Tibial nerve (tissue), 4 donors: Measurements from ENCODE around the gene SLC24A5. TPM values are rescaled to one million over a fixed set of nuclear protein-coding genes. Genes with fewer than 3 reads are reported as not detected.

Source experiments
- DNase-seq, 2 donors: peaks; one replicate each; pipeline ENCODE4 v3.0.0-alpha.2; 2019; ENCODE audit warnings: low spot score in 2 of 2
- H3K27ac ChIP-seq, 4 donors: fragments of 200-600 bp; sonication (generic) in 3 of 4; one replicate each; pipeline ENCODE4 v1.5.1; 2017 to 2019; ENCODE audit warnings: mild to moderate bottlenecking in 1 of 4
- H3K27me3 ChIP-seq, 2 donors: fragments of 200-600 bp; sonication (generic) in 1 of 2; one replicate each; pipeline versions ENCODE4 v1.5.1 to v1.6.0; 2017 to 2019
- H3K36me3 ChIP-seq, 3 donors: fragments of 200-600 bp; sonication (generic); one replicate each; pipeline ENCODE4 v1.5.1; 2018 to 2019
- H3K4me1 ChIP-seq, 4 donors: fragments of 200-600 bp; sonication (generic) in 3 of 4; one replicate each; pipeline ENCODE4 v1.5.1; 2017 to 2019
- H3K4me3 ChIP-seq, 4 donors: fragments of 200-600 bp; sonication (generic) in 3 of 4; one replicate each; pipeline ENCODE4 v1.5.1; 2017 to 2019; ENCODE audit warnings: mild to moderate bottlenecking in 1 of 4, moderate library complexity in 1 of 4
- H3K9me3 ChIP-seq, 4 donors: fragments of 200-600 bp; sonication (generic) in 3 of 4; one replicate each; pipeline ENCODE4 v1.5.1; 2017 to 2019
- CTCF ChIP-seq, 5 experiments: fragments of 200-600 bp in 3 of 5; fragments of 450-650 bp in 2 of 5; sonication (generic) in 3 of 5; IDR thresholded peaks; one replicate each; pipeline ENCODE4 v1.5.1; 2016 to 2019; ENCODE audit warnings: antibody characterized with exemption in 5 of 5, mild to moderate bottlenecking in 3 of 5, moderate library complexity in 2 of 5
- EP300 ChIP-seq, 2 donors: sonication (generic); formaldehyde crosslinking; IDR thresholded peaks; one replicate each; pipeline ENCODE4 v1.6.1; 2017; ENCODE audit warnings: antibody characterized with exemption in 2 of 2, mild to moderate bottlenecking in 1 of 2
- POLR2A ChIP-seq, 2 donors: fragments of 450-650 bp; IDR thresholded peaks; one replicate each; pipeline ENCODE4 v1.6.1; 2017; ENCODE audit warnings: antibody characterized with exemption in 2 of 2, mild to moderate bottlenecking in 2 of 2, moderate library complexity in 2 of 2
- WGBS, 2 donors: methylation state at CpG; one replicate each; pipeline ENCODE4 v1.1.5; 2018; 5-methylcytosine and 5-hydroxymethylcytosine counted together
- total RNA-seq, 4 donors: library from RNA; depleted of rRNA; stranded (reverse); fragments of >200 nt; gene quantifications; one replicate each; pipeline ENCODE4 v1.1.0, GENCODE V29; 2016

The SLC24A5 gene
- total RNA-seq, 4 donors from 2014 or later = 0.20 to 0.84 (median 0.44) TPM; not detected in 1

DNA sequence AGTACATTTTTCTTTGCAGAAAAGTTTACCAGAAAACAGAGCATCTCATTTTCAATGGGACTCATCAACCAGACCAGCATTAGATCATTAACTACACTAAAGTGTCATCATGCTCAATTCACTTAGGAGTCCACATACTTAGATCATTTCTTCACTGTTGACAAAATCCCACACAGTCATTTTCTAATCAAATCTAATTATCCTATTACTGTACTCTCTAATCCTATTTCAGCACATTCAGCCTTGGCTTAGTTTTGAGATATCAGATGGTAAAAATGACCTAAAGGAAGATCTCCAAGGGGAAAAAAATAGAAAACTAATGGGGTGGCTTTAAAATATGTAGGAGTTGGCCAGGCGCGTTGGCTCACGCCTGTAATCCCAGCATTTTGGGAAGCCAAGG, 65.5 kb downstream of the SLC24A5 start:
- Histone ChIP-seq H3K27me3 (peaks cover 0 to 3% of the 10 kb centered on the region in 2 donors), H3K27ac (no peak overlapping the region), H3K4me1 (peaks cover 0 to 4% (median 0%) of the 10 kb centered on the region in 4 donors), H3K4me3 (no peak overlapping the region), H3K9me3 (no peaks in the 10 kb centered on the region), H3K36me3 (no peaks in the 10 kb centered on the region)
- 86 to 92% methylated on average over 3 of the region's 3 CpGs for WGBS, 2 donors
- no peak for DNase-seq
- no peak for TF ChIP-seq EP300 (IDR thresholded peaks at IDR 0.05)
- TF ChIP-seq CTCF (IDR thresholded peaks at IDR 0.05) = no peak
- no peak for TF ChIP-seq POLR2A (IDR thresholded peaks at IDR 0.05)

GRCh38 chr15:48190932-48191573, 70.3 kb downstream of the SLC24A5 start:
- Histone ChIP-seq H3K27ac (no peak overlapping the region), H3K4me1 (peaks cover 0 to 9% (median 0%) of the 10 kb centered on the region in 4 donors), H3K9me3 (no peaks in the 10 kb centered on the region), H3K4me3 (no peak overlapping the region), H3K27me3 (peaks cover 0 to 21% of the 10 kb centered on the region in 2 donors), H3K36me3 (no peaks in the 10 kb centered on the region)
- peak; percentile 22 to 64 for DNase-seq
- 4% methylated on average over 15 of the region's 15 CpGs for WGBS, 2 donors
- TF ChIP-seq POLR2A (IDR thresholded peaks at IDR 0.05) = no peak
- TF ChIP-seq EP300 (IDR thresholded peaks at IDR 0.05) = no peak
- no peak for TF ChIP-seq CTCF (IDR thresholded peaks at IDR 0.05)

GRCh38 chr15:48191574-48192225, 70.9 kb downstream of the SLC24A5 start, which contains the start of gene CTXN2:
CTXN2 (plus strand) TSS chr15:48191665; CDS start chr15:48201301, 9,636 bp downstream.
- no peak for DNase-seq
- Histone ChIP-seq H3K4me3 (no peak within 1 kb of the TSS), H3K36me3 (no peaks in the 10 kb centered on the region), H3K9me3 (no peaks in the 10 kb centered on the region), H3K27me3 (peaks cover 0 to 21% of the 10 kb centered on the region in 2 donors), H3K4me1 (peaks cover 0 to 9% (median 0%) of the 10 kb centered on the region in 4 donors), H3K27ac (no peak within 1 kb of the TSS)
- WGBS, 2 donors = 8 to 10% methylated on average over 31 of the region's 31 CpGs
- no peak for TF ChIP-seq POLR2A (IDR thresholded peaks at IDR 0.05)
- no peak for TF ChIP-seq EP300 (IDR thresholded peaks at IDR 0.05)
- no peak for TF ChIP-seq CTCF (IDR thresholded peaks at IDR 0.05)

Other genes with a start within 250 kb of the SLC24A5 start
- gene MYEF2, start 57.3 kb downstream of the SLC24A5 start, total RNA-seq = 10 to 100 TPM; 26.8 to 59.0 (median 34.5) TPM
- not detected for gene CTXN2, start 70.7 kb downstream of the SLC24A5 start, total RNA-seq
- gene SLC12A1, start 85.3 kb downstream of the SLC24A5 start, total RNA-seq = not detected
- 100 to 1,000 TPM in 3 of 4 donors, 10 to 100 TPM in 1; 82.8 to 160 (median 123) TPM for gene DUT, start 210.4 kb downstream of the SLC24A5 start, total RNA-seq